ENCODE data around the gene NEGR1.
A peak's percentile ranks its signal among the peaks of the same experiment; 100 is the strongest.

Gene NEGR1

GRCh38 chr1:71717186-71717585 lies 565.2 kb downstream of the NEGR1 start:
- Histone ChIP-seq H3K9me2 (replicated peaks; ENCODE audit: low read depth, low read length) (no peaks in the 10 kb centered on the region), H4K20me1 (ENCODE audit: insufficient read depth, low read length, poor library complexity, severe bottlenecking) (no peaks in the 10 kb centered on the region), H3K9ac (ENCODE audit: low read depth, low read length, poor library complexity, severe bottlenecking) (no peak overlapping the region), H3K9me3 (ENCODE audit: insufficient read depth, low read depth, low read length) (peaks cover 24% of the 10 kb centered on the region), H3K27me3 (ENCODE audit: insufficient read depth, low read length, poor library complexity, severe bottlenecking) (no peaks in the 10 kb centered on the region), H3K79me2 (ENCODE audit: insufficient read depth, low read length) (no peaks in the 10 kb centered on the region), H3K4me1 (ENCODE audit: insufficient read depth, low read length, poor library complexity, severe bottlenecking) (no peaks in the 10 kb centered on the region), H3K4me2 (ENCODE audit: low read depth, low read length, poor library complexity, severe bottlenecking) (no peak overlapping the region), H3K4me3 (ENCODE audit: low read length, poor library complexity, severe bottlenecking) (no peak overlapping the region), H3F3A (ENCODE audit: low read depth) (no peaks in the 10 kb centered on the region), H3K36me3 (ENCODE audit: insufficient read depth, low read length) (no peaks in the 10 kb centered on the region), H2AFZ (ENCODE audit: low read length) (no peak overlapping the region)
- TF ChIP-seq, protein P1, sequence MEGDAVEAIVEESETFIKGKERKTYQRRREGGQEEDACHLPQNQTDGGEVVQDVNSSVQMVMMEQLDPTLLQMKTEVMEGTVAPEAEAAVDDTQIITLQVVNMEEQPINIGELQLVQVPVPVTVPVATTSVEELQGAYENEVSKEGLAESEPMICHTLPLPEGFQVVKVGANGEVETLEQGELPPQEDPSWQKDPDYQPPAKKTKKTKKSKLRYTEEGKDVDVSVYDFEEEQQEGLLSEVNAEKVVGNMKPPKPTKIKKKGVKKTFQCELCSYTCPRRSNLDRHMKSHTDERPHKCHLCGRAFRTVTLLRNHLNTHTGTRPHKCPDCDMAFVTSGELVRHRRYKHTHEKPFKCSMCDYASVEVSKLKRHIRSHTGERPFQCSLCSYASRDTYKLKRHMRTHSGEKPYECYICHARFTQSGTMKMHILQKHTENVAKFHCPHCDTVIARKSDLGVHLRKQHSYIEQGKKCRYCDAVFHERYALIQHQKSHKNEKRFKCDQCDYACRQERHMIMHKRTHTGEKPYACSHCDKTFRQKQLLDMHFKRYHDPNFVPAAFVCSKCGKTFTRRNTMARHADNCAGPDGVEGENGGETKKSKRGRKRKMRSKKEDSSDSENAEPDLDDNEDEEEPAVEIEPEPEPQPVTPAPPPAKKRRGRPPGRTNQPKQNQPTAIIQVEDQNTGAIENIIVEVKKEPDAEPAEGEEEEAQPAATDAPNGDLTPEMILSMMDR (conservative IDR thresholded peaks at IDR 0.05; ENCODE audit: low read length) = no peak
- TF ChIP-seq EZH2phosphoT487 (IDR thresholded peaks at IDR 0.05; ENCODE audit: borderline replicate concordance) = no peak

DNA sequence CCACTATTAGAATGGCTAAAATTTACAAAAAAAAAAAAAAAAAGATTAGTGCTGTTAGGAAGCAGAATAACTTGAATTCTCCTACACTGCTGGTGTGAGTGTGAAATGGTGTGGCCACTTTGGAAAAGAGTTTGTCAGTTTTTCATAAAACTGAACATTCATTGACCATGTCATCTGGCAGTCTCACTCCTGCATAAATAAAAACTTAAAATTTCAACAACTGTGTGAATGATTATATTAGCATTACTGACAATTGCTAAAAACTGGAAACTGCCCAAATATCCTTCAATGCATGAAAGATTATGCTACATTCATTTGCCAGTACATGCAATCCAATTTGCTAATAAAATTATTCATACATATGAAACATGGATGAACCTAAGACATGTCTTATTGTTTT lies 570.9 kb downstream of the NEGR1 start:
- Histone ChIP-seq H2AFZ (ENCODE audit: low read length) (no peak overlapping the region), H3K4me2 (ENCODE audit: low read depth, low read length, poor library complexity, severe bottlenecking) (no peak overlapping the region), H3K9ac (ENCODE audit: low read depth, low read length, poor library complexity, severe bottlenecking) (no peak overlapping the region), H3K9me3 (ENCODE audit: insufficient read depth, low read depth, low read length) (peaks cover 32% of the 10 kb centered on the region), H3F3A (ENCODE audit: low read depth) (no peaks in the 10 kb centered on the region), H3K27me3 (ENCODE audit: insufficient read depth, low read length, poor library complexity, severe bottlenecking) (no peaks in the 10 kb centered on the region), H4K20me1 (ENCODE audit: insufficient read depth, low read length, poor library complexity, severe bottlenecking) (no peaks in the 10 kb centered on the region), H3K4me1 (ENCODE audit: insufficient read depth, low read length, poor library complexity, severe bottlenecking) (peaks cover 11% of the 10 kb centered on the region), H3K36me3 (ENCODE audit: insufficient read depth, low read length) (no peaks in the 10 kb centered on the region), H3K4me3 (ENCODE audit: low read length, poor library complexity, severe bottlenecking) (no peak overlapping the region), H3K9me2 (replicated peaks; ENCODE audit: low read depth, low read length) (no peaks in the 10 kb centered on the region), H3K79me2 (ENCODE audit: insufficient read depth, low read length) (no peaks in the 10 kb centered on the region)
- TF ChIP-seq EZH2phosphoT487 (IDR thresholded peaks at IDR 0.05; ENCODE audit: borderline replicate concordance) = no peak
- TF ChIP-seq, protein P1 (conservative IDR thresholded peaks at IDR 0.05; ENCODE audit: low read length) = no peak

DNA sequence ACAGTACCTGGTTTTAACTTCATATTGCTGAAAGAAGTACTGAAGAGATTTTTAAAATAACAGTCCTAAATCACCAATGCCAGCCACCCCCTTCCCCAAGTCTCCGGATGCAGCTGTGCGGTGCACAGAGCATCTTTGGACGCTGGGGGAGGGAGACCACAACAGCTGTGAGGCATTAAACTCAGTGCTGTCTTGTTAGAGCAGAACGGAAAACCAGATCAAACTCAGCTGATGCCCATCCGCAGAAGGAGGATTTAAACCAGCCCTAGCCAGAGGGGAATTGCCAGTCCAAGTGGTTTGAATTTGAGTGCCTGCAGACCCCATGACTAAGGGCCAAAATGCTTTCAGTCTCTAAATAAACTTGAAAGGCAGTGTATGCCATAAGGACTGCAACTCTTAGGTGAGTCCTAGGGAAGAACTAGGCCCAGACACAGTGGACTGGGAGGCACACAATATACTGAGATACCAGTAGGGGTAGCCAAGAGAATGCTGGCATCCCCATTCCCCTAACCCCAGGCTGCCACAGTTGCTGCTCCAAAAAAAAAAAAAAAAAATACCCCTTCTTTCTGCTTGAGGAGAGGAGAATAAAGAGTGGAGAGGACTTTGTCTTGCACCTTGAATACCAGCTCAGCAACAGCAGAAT lies 576.2 kb downstream of the NEGR1 start:
- no peaks in the 10 kb centered on the region for H3K27me3 ChIP-seq (ENCODE audit: insufficient read depth, low read length, poor library complexity, severe bottlenecking)
- no peaks in the 10 kb centered on the region for H3K9me2 ChIP-seq (replicated peaks; ENCODE audit: low read depth, low read length)
- peak overlapping the region; percentile 48 for H3K4me2 ChIP-seq (ENCODE audit: low read depth, low read length, poor library complexity, severe bottlenecking)
- H3F3A ChIP-seq (ENCODE audit: low read depth) = peaks cover 3% of the 10 kb centered on the region; the same call in 1 of the 2 replicates
- no peaks in the 10 kb centered on the region for H3K36me3 ChIP-seq (ENCODE audit: insufficient read depth, low read length)
- H3K9ac ChIP-seq (ENCODE audit: low read depth, low read length, poor library complexity, severe bottlenecking) = peak overlapping the region; percentile 51
- peaks cover 23% of the 10 kb centered on the region; the same call in 1 of the 2 replicates for H3K9me3 ChIP-seq (ENCODE audit: insufficient read depth, low read depth, low read length)
- no peaks in the 10 kb centered on the region for H3K79me2 ChIP-seq (ENCODE audit: insufficient read depth, low read length)
- no peak overlapping the region for H2AFZ ChIP-seq (ENCODE audit: low read length)
- TF ChIP-seq, protein P1 (conservative IDR thresholded peaks at IDR 0.05; ENCODE audit: low read length) = peak; percentile 43
- TF ChIP-seq EZH2phosphoT487 (IDR thresholded peaks at IDR 0.05; ENCODE audit: borderline replicate concordance) = no peak
- H4K20me1 ChIP-seq (ENCODE audit: insufficient read depth, low read length, poor library complexity, severe bottlenecking) = no peaks in the 10 kb centered on the region
- peaks cover 23% of the 10 kb centered on the region for H3K4me1 ChIP-seq (ENCODE audit: insufficient read depth, low read length, poor library complexity, severe bottlenecking)
- peak overlapping the region; percentile 34 for H3K4me3 ChIP-seq (ENCODE audit: low read length, poor library complexity, severe bottlenecking)

Data from Loucy (cell line).